Parathyroid adenoma (tissue), 2 donors: ENCODE data around the gene TMOD4.

Experiments
- H2AFZ ChIP-seq: fragments of 300-600 bp; sonication (generic); one replicate; pipeline ENCODE4 v1.7.0; 2017; ENCODE audit warnings: antibody characterized with exemption, mild to moderate bottlenecking
- H3K27ac ChIP-seq: fragments of 300-600 bp; sonication (generic); one replicate; pipeline ENCODE4 v1.7.0; 2017
- H3K27me3 ChIP-seq: fragments of 300-600 bp; sonication (generic); one replicate; pipeline ENCODE4 v1.7.0; 2017; ENCODE audit warnings: low read length; ENCODE audit not compliant: control insufficient read depth, insufficient read depth
- H3K36me3 ChIP-seq: fragments of 300-600 bp; sonication (generic); one replicate; pipeline ENCODE4 v1.7.0; 2017; ENCODE audit warnings: low read length; ENCODE audit not compliant: control insufficient read depth, insufficient read depth
- H3K4me1 ChIP-seq: fragments of 300-600 bp; sonication (generic); one replicate; pipeline ENCODE4 v1.7.0; 2017; ENCODE audit warnings: control low read depth
- H3K4me2 ChIP-seq: fragments of 300-600 bp; sonication (generic); one replicate; pipeline ENCODE4 v1.7.0; 2017; ENCODE audit warnings: low read length
- H3K4me3 ChIP-seq: fragments of 300-600 bp; sonication (generic); one replicate; pipeline ENCODE4 v1.7.0; 2017; ENCODE audit warnings: low read depth, low read length
- H3K79me2 ChIP-seq: fragments of 300-600 bp; sonication (generic); one replicate; pipeline ENCODE4 v1.7.0; 2017; ENCODE audit warnings: control low read depth
- H3K9ac ChIP-seq: fragments of 300-600 bp; sonication (generic); one replicate; pipeline ENCODE4 v1.7.0; 2017; ENCODE audit warnings: mild to moderate bottlenecking
- H3K9me3 ChIP-seq: fragments of 300-600 bp; sonication (generic); one replicate; pipeline ENCODE4 v1.7.0; 2017; ENCODE audit warnings: low read length; ENCODE audit not compliant: control insufficient read depth
- CTCF ChIP-seq: fragments of 300-600 bp; sonication (generic); IDR thresholded peaks from one replicate; pipeline ENCODE4 v1.7.0; 2017; ENCODE audit warnings: antibody characterized with exemption, mild to moderate bottlenecking
- donor health status: primary hyperparathyroidism.

TMOD4 gene

DNA sequence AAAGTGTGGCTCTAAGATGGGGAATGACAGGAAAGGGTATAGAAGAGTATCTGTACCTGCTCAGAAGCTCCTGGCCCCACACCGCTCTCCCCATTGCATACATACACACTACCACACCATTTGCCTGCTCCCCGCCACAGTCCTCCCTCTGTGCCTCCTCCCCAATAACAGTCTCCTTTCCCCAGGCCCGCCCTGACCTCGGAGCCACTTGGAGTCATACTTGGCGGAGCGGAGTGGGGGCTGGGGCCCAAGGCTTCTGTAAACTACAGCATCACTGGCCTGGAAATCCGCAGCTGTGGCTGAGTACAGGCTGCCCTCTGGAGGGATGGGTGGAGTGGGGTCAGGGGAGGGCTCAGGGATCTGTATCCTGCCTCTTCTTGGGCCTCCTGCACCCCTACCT is 38.0 kb downstream of the TMOD4 start:
- H3K27me3 ChIP-seq = no peaks in the 10 kb centered on the region
- H3K9ac ChIP-seq = no peak overlapping the region
- H2AFZ ChIP-seq = no peak overlapping the region
- no peaks in the 10 kb centered on the region for H3K36me3 ChIP-seq
- H3K9me3 ChIP-seq = no peaks in the 10 kb centered on the region
- H3K4me3 ChIP-seq = no peak overlapping the region
- no peaks in the 10 kb centered on the region for H3K4me1 ChIP-seq
- no peak for TF ChIP-seq CTCF
- H3K27ac ChIP-seq = no peak overlapping the region
- no peaks in the 10 kb centered on the region for H3K79me2 ChIP-seq
- H3K4me2 ChIP-seq = no peak overlapping the region

DNA sequence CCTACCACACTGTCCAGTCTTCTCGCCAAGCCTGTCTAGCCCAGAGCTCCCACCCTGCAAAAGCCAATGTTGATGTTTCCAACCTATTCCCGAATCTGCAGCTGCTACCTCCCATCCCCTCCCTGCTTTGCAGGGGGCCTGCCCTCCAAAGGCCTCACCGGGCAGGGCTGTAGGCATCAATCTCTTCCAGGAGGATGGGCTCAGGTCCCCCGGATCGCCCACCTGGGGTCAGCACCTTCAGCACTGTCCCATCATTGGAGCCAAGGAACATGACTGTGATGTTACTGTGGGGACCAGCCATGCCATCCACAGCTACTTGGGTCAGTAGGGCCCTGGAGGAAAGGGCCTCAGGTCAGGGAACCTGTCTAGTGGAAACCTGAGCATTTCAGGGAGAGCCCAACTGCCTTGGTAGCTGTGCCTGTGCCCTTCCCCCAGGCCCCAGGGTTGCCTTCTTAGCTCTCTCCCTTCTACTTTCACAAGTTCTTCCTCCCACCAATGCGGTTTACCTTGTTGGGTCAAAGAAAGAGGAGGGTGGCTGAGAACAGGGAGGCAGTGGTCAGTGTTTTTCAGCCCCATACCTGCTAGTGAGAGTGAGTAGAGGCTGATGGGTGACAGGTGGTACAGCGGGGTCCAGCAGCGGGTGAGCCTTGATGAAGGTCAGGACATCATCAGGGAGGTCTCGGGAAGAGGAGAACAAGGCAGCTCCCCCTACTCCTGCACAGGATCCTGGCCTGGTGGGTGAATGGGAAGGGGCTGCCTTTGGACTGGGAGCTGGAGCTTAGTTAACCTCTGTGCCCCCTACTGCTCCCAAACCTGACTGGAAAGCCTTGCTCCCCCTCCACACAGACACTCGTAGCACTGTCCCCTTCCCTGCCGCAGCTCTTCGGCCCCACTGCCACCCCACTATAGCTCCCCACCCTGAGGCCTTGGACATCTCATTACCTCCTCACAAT is 40.1 kb downstream of the TMOD4 start:
- Histone ChIP-seq H3K4me1 (no peaks in the 10 kb centered on the region), H2AFZ (no peak overlapping the region), H3K9ac (no peak overlapping the region), H3K79me2 (no peaks in the 10 kb centered on the region), H3K36me3 (no peaks in the 10 kb centered on the region), H3K9me3 (no peaks in the 10 kb centered on the region), H3K27ac (no peak overlapping the region), H3K27me3 (no peaks in the 10 kb centered on the region), H3K4me2 (no peak overlapping the region), H3K4me3 (no peak overlapping the region)
- TF ChIP-seq CTCF = no peak

- H3K27me3 ChIP-seq = no peaks in the 10 kb centered on the region
- H3K4me1 ChIP-seq = no peaks in the 10 kb centered on the region
- H3K27ac ChIP-seq = no peak overlapping the region
- no peak overlapping the region for H3K4me3 ChIP-seq
- H2AFZ ChIP-seq = no peak overlapping the region
- H3K79me2 ChIP-seq = no peaks in the 10 kb centered on the region
- no peaks in the 10 kb centered on the region for H3K36me3 ChIP-seq
- no peak overlapping the region for H3K4me2 ChIP-seq
- no peak overlapping the region for H3K9ac ChIP-seq
- H3K9me3 ChIP-seq = no peaks in the 10 kb centered on the region
- TF ChIP-seq CTCF = no peak
These were observed 40.8 kb downstream of the TMOD4 start for GRCh38 chr1:151134991-151135390.

GRCh38 chr1:151134396-151134795 is 41.4 kb downstream of the TMOD4 start:
- Histone ChIP-seq H3K9me3 (no peaks in the 10 kb centered on the region), H3K4me1 (no peaks in the 10 kb centered on the region), H3K27ac (no peak overlapping the region), H3K4me2 (no peak overlapping the region), H3K79me2 (no peaks in the 10 kb centered on the region), H2AFZ (no peak overlapping the region), H3K27me3 (no peaks in the 10 kb centered on the region), H3K4me3 (no peak overlapping the region), H3K36me3 (no peaks in the 10 kb centered on the region), H3K9ac (no peak overlapping the region)
- TF ChIP-seq CTCF = no peak
